Activated T-cell treated with anti-CD3 and anti-CD28 coated beads for 24 hours (primary cell): ENCODE results near the gene MED26.
A peak's percentile ranks its signal among the peaks of the same experiment; 100 is the strongest.

Experiments
- DNase-seq: peaks from one replicate; pipeline ENCODE4 v3.0.0-alpha.2; 2020; ENCODE audit warnings: low read depth

The MED26 gene

DNA sequence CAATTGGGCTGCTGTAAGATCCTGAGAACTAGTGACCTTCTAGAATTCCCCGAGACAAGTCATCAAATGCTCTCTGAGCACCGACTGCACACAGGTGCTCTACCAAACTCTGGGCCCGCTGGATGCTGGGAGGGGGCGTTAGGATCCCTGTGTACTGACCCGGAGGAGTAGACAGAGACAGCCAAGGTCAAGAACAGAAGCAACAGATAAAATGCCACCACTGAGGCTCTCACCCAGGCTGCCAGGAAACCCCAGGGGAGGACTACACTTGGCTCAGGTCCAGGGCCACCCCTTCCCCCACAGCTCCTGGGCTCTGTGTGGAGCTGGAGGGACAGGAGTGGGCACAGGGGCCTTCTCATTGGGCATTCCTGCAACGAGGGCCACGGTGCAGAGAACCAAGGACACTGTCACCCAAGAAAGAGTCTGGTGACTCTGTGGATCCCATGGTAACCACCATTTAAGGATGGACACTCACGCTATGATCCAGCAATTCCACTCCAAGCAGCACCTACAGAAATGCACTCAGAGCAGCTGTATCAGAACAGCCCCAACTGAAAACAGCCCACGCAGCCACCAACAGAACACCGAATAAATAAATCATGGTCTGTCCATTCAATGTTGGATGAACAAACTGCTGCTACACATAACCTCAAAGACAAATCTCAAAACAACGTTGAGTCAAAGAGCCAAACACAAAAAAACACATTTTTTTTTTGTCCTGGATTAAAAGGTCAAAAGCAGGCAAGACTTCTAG lies 39.0 kb downstream of the MED26 start:
- DNase-seq, result no peak

DNA sequence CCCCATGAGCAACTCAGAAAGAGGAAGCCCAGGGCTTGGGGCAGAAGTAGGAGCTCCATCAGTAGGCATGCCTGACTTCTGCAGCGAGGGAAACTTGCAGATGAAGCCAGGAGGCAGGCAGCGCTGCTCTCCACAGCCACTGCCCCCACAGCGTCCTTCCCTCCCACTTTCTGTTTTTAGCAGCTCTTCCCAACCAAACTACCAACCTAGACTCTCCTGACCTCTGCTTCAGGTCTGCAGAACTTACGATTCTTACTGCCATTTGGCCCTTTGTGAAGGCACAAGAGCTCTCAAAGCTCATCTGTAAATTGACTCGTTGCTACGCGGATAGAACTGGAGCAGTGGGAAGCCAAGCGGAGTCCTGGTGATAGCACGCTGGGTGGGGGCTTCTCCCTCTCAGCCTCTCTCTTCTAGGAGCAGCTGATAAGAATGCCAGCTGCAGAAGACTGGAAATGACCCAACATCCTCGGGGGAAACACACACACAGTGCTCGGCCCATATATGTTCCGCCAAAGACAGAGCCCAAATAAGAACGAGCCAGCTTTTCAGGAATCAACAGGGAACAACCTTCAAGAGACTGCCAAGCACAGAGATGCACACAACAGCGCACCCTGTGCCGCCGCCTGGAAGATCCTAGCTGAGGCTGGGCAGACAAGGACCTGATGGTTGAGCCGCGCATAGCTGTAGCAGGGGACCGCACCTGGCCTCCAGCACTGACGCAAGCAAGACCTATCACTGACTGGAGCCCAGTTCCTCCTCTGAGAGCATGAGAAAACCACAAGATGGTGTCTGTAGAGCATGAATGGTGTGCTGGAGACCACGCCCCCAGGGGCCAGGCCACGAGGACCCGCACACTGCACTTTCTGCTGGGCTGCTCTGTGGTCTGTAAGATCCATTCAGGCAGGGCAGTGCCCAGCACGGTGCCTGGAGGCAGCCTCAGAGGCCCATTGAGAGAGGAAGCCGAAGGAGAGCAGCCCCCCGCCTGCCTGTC lies 39.9 kb downstream of the MED26 start:
- peak; percentile 50 for DNase-seq

DNA sequence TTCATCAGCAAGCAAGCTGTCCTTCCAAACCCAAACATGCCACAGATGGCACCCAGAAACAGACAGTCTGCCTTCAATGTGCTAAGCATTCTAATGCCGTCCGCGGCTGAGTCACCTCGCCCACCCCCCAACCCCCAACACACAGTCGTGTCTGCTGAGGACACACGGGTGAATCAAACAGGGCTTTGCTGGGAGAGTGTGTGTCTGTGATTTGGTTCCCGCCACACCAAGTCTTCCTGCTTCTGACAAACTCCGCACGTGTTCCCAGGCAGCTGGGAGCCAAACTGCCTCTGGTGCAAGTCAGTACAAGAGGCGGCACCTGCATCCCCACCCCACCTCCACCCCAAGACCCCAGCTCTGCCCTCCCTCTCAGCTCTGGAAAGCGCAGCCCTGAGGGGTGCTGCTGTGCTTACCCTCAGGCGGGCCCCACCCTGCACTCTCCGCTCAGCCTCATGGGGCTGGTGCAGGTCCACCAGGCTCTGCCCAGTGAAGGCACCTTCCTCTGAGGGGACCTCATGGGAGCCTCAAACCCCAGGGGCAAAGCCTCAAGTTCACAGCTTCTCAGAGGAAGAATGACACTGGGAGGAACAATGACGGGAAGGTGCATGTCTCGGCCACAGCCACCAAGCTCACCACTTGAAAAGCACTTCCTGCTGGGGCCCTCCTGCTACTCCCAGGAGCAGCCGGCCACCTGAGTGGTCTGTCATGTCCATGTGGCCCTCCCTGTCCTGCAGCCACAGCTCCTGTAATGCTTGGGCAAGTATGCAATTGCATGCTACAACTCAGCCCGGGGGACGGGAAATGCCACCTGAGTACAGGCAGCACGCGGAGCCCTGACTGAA lies 40.8 kb downstream of the MED26 start:
- peak; percentile 52 for DNase-seq

DNA sequence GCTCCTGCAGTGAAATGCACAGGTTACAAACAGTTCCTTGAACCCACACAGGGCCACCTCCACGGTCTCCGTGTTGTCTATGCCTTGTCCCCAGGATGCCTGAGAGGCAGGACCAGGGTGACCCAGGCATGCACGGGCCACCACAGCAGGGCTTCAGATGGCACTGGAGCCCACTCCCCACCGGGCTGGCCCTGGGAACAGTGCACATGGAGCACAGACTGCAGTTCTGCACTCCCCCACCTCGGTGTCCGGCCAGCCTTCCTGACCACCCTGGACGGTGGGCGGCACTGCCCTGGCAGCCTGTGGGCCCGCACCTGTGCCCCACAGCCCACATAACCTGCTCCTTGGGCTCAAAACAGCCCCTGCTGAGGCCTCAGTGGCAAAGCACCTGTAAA lies 41.5 kb downstream of the MED26 start:
- no peak for DNase-seq

DNA sequence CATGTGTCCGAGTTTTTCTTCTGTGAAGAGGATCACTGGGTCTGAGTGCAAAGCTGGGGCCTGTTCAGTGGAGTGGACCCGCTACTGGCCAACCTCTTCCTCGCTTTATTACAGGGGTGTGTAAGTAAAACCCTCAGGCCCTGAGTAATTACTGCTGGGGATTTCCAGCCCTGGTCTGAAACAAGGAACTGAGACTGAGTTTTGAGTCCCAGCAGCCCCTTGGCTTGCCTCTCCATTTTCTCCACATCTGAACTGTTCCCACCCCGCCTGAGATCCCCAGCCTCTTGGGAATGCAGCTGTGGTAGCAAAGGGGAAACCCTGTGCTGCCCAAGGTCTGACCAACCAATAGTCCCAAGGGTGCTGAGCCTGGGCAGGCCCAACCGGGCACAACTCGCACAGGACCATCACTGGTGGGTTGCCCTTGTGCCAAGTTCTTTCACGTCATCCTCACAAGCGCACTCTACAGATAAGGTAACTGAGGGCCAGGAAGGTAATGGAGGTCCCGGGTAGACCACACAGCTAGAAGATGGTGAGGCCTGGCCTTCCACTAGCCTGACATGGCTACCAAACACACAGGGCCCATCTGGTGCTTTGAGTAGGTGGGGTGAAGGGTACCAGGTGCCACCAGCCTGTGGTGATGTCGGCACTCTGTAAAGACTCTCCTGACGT lies 42.1 kb downstream of the MED26 start:
- DNase-seq, result peak; percentile 34

DNA sequence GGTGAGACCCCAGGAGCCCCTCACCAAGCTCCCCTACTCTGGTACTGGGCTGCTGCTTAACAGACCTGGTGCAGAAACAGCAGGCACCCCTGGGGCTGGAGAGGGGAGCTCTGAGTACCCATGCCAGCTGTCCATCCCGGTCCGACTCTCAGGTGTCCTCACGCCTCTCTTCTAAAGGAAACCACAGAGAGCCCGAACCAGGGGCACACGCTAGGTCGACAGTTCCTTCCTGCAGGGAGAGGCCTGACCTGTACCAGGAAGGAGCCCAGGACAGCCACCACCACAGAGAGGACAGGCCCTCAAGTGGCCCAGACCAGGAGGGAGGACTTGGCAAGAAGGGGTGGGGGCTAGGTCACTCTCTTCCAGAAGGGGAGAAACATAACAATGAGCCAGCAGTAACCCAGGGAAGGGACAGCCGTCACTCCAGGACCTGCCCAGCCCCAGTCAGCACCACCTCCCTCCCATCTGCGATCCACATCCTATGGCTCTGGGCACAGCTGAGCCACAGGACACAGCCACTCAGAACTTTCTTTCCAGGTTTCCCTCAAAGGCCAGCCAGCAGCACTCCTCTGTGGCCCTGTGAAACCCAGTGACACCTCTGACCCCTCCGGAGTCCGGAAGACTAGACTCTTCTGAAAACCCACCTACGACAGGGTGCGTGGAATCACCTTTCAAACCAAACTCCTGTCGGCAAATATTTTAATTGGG lies 42.8 kb downstream of the MED26 start:
- DNase-seq, result no peak

DNA sequence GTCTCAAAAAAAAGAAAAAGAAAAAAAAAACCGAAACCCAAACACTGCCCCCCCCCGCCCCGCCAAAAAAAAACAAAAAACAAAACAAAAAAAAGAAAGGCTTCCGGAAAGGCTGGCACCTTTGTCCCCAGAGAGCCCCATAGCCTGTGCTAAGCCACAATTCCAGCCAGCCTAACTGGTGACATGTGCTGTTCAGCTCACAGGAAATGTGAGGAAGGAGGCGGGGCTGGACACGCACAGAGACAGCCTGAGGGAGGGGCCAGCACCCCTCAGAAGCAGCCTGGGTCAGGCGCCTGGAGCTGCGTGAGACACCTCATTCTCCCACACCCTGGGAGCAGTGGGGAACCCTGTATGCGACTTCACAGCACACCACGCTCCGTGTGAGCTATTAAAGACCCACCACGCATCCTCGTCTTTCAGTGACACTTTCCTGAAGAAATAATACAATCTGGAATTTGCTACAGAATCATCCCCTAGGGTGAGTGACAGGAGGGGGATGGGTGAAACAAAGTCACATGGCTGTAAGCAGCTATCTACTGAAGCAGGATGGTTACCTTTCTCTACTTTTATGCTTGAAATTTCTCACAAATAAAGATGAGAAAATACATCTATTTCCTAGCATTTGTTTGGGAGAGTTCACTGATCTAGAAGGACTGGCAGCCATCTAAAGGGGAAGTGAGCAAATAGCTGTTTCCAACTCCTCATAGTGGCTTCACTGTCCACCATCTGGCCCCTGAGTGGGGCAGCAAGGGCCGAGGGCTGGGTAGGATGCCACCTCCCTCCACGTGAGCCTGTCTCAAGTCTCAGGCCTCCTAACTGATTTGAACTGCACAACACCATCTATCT lies 43.5 kb downstream of the MED26 start:
- DNase-seq, result peak; percentile 84

DNA sequence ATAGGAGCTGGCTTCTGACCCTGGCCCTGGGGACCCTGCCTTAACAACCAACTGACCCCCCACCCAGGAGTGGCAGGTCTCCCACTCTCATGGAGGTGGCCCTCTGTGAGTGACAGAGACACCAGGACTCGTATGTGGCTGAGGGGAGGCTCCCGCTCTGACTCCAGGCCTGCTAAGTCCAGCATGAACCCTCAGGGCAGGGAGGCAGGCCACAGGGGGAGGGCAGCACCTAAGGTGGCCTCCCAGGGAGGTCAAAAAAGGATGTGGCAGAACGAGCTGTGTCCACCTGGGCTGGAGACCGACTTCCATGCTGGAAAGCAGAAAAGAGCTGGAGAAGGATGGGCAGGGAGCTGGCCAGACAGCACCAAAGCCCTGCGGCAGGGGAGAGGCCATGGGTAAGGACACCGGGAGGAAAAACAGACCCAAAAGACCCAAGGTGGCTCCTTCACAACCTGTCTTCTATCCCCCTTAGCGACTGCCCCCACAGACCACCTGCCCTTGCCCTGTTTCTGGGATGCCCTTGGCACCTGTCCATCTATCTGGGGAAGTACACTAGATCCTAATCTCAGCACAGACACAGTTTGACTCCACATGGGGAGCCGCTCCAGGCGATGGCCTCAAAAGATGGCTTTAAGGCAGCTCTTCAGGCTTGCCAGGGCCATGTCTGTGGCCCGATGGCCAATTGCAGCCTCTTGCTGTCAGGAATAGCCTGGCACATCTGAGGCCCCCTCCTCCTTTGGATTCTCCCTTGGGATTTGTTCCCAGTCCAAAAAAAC lies 45.3 kb downstream of the MED26 start:
- DNase-seq, result no peak

DNA sequence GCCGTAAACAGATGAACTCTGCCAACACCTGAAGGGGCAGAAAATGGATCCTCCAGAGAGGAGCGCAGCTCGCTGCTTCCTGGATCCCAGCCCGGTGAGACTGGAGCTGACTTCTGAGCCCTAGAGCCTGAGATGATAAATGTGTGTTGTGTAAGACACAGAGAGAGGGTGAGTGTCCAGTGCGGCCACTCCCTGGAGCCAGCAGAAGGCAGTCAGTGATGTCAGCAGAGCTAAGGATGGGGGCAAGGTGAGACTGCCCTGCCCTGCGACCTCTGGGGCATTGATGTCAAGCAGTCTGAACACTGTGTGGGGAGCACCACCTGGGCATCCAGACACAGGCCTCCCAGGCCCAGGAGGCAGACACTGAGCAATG lies 46.0 kb downstream of the MED26 start:
- no peak for DNase-seq

DNA sequence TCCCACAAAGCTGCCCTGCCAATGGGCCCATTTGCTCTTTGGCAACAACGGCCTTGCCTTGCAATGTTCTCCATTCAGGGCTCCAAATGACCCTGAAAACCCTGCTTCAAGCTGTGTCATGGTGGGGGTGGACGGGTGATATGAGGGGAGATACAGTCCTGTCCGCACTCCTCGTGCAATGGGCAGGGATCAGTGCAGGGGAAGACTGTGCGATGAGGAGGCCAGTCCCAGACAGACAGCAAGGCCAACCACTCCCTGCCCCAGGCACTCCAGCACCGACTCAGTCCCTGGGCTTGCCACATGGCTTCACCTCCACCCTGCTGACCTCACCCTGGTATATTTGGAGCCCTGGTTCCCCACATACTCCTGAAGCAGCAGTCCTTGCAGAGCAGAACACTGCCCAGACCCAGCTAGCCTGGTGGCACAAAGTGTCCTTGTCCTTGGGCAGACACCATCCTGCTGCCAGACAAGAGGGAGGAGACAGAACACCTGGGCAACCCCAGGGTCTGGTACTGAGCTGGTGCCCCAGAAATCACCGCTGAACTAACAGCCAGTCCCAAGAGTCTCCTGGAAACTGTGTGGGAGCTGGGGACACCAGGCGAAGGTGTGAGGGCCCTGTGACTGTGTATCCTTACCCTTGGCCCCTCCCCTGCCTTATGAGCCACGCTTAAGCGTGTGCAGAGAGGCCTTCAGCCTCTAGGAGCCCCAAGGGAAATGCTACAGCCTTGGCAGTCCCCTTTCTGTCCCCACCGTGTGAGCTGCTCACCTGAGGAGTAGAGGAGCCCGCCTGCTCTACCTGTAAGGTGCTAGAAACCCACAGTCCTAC lies 46.6 kb downstream of the MED26 start:
- DNase-seq, result no peak

DNA sequence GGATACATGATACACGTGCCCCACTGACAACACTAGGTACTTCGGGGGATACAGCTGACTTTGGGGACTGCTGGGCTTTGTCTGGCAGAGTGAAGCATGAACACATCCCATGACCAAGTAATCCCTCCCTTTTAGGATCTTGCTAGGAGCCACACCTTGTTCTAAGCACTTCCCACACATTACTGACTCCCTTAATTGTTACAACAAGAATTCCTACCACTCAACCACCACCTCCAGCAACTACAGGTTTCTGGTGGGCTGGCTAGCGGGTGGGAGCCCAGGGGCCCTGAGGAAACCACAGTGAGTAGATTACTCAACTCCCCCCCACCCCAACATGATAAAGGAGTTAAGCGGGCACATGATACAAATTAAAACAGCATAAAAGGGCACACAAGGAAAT lies 48.6 kb downstream of the MED26 start:
- DNase-seq, result no peak

DNA sequence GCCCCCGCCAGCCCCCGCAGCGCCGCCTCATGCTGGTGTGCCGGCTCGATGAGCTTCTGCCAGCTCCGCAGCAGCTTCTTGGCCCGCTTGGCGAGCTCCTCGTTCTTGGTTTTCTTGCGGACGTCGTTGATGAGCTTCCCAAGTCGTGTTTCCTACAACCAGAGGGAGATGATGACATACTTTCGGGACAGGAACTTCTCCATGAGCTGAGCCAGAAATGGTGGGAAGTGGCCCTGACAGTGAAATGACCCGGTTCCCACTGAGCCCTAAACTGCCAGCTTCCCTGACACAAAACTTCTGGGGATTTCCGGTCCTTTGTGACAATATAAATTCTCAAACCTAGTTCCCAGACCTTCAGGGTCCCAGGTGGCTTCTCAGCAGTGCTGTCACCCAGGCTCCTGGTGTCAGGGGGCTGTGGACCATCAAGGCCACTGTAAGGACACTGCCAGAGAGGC lies 50.4 kb downstream of the MED26 start:
- DNase-seq, result no peak

DNA sequence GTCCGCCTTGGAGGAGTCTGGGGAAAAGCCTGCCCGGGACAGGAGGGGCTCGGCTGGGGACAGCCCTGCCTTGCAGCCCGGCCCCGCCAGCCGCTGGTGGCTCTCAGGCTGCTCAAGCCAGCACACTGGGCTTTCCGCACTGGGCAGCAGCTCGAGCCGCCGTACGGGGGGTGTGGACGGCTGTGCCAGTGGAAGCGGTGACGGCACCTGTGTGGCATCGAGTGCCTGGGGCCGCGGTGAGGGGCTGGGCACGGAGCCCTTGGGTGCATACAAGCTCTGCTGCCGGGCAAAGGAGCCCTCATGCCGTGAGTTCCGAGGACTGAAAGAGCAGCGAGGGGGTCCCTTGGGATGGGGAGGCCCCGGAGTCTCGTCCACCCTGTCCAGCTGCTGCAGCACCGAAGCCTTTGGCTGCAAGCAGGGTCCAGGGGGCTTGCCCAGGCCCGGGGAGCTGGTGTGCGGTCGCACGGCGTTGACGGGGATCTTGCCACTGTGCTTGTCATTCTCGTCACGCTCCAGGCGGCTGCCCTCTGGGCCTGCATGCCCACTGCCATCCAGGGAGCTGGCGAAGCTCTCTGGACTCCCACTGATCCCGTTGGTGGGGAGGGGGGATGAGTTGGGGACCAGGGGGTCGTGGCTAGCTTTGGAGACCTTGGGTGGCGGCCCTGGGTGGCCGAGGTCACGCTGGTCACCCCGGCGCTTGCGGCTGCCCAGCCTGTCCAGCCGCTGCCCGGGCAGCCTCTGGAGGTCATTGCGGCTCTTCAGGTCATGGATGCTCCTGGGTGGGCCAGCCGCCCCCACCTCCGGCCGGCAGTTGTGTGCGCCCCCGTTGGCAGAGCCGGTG lies 51.1 kb downstream of the MED26 start:
- DNase-seq, result no peak

DNA sequence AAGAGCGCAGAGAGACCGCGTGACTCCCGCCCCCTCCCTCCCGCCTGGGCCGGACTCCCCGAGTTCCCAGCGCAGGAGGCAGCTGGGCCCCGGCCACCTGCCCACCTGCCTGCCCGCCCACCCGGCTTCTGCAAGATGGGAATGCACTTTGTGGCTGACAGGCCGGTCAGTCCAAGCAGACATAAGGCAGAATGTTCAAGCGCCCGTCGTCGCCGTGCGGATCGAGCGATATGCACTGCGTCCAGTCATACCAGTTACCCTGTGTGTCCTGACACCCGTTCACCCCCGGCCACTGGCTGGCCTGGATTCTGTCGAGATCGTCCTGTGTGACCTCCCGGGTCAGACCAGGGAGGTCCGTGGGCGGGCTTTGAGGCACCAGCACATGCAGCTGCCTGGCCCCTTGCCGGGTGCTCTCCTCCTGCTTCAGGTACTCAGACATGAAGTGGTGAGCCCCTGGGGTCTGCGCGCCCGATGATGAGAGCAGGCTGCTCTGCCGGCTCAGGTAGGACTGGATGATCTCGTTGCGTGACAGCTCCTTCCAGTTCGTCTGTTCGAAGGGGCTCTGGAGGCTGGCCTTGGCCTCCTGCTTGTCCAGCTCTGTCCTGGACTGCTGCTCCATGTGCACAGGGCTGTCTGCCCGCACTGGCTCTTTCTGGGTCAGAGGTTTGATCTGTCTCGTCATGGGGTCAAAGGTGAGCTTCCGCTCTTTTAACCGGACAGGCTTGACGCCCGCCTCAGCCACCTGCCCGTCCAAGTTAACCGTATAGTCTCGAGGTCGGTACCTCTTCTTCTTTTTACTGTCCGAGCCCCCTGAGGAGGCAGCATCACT lies 51.9 kb downstream of the MED26 start:
- no peak for DNase-seq

DNA sequence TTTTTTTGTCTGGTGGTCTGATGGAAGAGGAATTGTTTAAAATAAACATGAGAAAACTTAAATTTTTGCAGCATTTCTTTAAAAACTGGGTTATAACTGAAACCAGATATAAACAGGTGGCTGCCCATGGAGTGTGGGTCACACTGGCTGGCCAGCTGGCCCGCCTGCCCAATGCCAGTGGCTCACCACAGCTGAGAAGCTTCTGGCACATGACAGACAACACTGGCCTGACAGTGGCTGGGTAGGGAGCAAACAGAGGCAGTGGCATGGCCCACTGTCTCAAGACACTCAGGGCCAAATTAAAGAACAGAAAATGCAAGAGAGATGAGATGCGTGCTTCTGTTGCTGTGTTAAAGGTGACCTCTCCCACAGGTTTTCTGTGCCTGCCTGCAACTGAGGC lies 52.7 kb downstream of the MED26 start:
- DNase-seq, result no peak

DNA sequence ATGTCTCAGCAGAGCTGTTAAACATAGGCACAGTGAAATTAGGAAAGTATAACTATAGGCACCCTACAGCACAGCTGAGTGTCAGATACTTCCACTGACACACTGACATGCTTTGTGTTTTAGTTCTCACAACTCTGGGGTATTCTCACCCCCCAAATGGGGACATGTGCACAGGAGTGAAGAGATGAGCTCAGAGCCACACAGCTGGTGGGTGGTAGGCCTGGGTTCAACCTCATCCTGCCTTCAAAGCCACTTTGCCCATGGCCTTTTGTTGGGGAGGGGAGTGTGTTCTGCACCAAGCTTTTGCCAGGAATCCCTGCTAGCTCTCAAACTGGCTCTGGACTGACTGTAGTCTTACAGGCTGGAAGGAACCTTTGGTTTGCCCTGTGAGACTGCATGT lies 54.1 kb downstream of the MED26 start:
- DNase-seq, result no peak

DNA sequence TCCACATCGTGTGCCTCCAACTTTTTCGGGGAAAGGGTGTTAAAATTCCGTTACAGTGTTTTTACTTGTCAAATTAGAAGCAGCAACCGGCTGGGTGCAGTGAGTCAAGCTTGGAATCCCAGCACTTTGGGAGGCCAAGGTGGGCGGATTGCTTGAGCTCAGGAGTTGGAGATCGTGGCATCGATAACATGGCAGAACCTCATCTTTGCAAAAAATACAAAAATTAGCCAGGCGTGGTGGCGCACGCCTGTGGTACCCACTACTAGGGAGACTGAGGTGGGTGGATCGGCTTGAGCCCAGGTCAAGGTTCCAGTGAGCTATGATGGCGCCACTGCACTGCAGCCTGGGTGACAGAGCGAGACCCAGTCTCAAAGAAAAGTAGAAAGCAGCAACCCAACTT lies 54.7 kb downstream of the MED26 start:
- DNase-seq, result no peak
